ENCODE measurements around the gene SFXN4.
A peak's percentile ranks its signal among the peaks of the same experiment; 100 is the strongest.
"Not testable (repeated sequence)": the region's sequence is repeated elsewhere in the genome, so short reads cannot be mapped to it uniquely, and the experiment has no call there.

The SFXN4 gene

DNA sequence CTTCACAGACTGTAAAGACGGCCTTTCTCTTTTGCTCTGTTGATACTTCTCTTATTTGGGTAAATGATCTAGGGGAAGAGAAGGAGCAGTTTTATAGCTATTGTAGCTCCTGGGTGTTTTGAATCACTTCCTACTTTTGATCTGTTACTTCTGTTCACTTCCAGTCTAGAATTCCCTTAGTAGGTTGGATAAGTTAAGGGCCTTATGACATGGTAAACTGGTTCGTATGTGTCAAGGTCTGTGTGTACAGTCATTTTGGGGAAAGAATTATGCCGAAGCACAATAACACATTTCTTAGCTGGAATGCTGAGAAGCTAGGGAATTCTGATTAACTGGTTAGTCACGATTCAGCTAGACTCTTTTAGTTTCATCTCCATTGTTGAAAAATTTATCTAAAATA lies 53.5 kb downstream of the SFXN4 start:
- DNase-seq (ENCODE audit: low read depth): peak; percentile 58
- TF ChIP-seq, protein P1, sequence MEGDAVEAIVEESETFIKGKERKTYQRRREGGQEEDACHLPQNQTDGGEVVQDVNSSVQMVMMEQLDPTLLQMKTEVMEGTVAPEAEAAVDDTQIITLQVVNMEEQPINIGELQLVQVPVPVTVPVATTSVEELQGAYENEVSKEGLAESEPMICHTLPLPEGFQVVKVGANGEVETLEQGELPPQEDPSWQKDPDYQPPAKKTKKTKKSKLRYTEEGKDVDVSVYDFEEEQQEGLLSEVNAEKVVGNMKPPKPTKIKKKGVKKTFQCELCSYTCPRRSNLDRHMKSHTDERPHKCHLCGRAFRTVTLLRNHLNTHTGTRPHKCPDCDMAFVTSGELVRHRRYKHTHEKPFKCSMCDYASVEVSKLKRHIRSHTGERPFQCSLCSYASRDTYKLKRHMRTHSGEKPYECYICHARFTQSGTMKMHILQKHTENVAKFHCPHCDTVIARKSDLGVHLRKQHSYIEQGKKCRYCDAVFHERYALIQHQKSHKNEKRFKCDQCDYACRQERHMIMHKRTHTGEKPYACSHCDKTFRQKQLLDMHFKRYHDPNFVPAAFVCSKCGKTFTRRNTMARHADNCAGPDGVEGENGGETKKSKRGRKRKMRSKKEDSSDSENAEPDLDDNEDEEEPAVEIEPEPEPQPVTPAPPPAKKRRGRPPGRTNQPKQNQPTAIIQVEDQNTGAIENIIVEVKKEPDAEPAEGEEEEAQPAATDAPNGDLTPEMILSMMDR (conservative IDR thresholded peaks at IDR 0.05; ENCODE audit: control insufficient read depth, insufficient read depth, low read depth, low read length): no peak
- no peak overlapping the region for H3K4me3 ChIP-seq (ENCODE audit: control insufficient read depth, low read depth, low read length)

DNA sequence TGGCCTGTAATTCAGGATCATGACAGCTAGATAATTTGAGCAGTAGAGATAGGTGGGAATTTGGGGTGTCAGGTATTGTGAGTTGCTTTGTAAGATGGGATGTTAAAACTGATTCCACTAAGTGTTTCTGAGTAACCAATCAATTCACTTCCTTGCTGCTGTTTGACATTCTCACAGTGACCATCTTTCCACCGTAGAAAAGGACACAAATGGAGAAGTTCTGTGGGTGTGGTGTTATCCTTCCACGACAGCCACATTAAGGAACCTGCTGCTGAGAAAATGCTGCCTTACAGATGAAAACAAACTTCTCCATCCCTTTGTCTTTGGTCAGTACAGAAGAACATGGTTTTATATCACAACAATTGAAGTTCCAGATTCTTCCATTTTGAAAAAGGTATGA lies 57.7 kb downstream of the SFXN4 start:
- H3K4me3 ChIP-seq (ENCODE audit: control insufficient read depth, low read depth, low read length); DNase-seq (ENCODE audit: low read depth): not testable (repeated sequence)

DNA sequence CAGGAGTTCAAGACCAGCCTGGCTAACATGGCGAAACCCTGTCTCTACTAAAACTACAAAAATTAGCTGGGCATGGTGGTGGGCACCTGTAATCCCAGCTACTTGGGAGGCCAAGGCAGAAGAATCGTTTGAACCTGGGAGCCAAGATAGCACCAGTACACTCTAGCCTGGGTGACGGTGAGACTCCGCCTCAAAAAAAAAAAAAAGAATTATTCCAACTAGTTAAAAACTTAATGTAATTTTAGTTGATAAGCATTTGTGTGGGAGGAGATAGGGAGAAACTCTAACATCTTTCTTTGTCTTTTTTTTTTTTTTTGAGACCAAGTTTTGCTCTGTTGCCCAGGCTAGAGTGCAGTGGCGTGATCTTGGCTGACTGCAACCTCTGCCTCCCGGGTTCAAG lies 58.4 kb downstream of the SFXN4 start:
- not testable (repeated sequence) for DNase-seq (ENCODE audit: low read depth); H3K4me3 ChIP-seq (ENCODE audit: control insufficient read depth, low read depth, low read length)

DNA sequence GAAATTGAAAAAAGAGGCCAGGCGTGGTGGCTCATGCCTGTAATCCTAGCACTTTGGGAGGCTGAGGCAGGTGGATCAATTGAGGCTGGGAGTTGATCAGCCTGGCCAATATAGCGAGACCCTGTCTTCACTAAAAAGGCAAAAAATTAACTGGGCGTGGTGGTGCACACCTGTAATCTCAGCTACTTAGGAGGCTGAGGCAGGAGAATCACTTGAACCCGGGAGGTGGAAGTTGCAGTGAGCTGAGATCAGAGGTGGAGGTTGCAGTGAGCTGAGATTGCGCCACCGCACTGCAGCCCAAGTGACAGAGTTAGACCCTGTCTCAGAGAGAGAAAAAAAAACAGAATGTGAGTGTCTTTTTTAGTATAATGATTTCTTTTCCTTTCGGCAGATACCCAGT lies 59.6 kb downstream of the SFXN4 start:
- not testable (repeated sequence) for H3K4me3 ChIP-seq (ENCODE audit: control insufficient read depth, low read depth, low read length); DNase-seq (ENCODE audit: low read depth)

DNA sequence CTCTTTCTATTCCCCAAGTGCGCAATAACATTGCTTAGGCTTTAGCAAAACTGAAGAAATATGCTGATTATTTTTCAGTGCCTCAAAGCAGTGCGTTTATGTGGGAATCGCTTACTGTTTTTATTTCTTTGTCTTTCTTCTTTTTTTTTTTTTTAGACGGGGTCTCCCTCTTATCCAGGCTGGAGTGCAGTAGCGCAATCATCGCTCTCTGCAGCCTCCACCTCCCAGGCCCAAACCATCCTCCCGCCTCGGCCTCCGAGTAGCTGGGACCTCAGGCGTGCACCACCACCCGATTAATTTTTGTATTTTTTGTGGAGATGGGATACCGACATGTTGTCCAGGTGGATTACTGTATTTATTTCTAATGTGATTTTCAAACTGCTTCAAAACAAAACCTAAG lies 60.4 kb downstream of the SFXN4 start:
- H3K4me3 ChIP-seq (ENCODE audit: control insufficient read depth, low read depth, low read length): peak overlapping the region; percentile 73
- no peak for DNase-seq (ENCODE audit: low read depth)

DNA sequence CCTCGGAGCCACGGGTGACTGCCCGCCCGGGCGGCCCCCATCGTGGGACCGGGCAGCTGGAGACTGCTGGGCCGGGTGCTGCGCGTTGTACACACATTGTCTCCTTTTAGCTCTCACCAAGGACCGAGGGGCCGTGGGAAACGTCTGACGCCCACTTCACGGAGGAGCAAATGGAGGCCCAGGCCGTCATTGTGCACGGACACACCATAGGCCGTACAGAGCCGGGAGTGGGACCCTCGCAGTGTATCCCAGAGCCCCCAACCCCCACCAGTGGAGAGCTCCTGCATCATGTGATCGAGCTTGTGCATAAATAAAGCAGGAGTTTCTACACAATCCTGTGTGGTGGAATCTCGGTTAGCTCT lies 60.9 kb downstream of the SFXN4 start:
- no peak for DNase-seq (ENCODE audit: low read depth)

More for the DNA sequence above, 60.4 kb downstream of the SFXN4 start:
- TF ChIP-seq, protein P1 (conservative IDR thresholded peaks at IDR 0.05; ENCODE audit: control insufficient read depth, insufficient read depth, low read depth, low read length): no peak

DNA sequence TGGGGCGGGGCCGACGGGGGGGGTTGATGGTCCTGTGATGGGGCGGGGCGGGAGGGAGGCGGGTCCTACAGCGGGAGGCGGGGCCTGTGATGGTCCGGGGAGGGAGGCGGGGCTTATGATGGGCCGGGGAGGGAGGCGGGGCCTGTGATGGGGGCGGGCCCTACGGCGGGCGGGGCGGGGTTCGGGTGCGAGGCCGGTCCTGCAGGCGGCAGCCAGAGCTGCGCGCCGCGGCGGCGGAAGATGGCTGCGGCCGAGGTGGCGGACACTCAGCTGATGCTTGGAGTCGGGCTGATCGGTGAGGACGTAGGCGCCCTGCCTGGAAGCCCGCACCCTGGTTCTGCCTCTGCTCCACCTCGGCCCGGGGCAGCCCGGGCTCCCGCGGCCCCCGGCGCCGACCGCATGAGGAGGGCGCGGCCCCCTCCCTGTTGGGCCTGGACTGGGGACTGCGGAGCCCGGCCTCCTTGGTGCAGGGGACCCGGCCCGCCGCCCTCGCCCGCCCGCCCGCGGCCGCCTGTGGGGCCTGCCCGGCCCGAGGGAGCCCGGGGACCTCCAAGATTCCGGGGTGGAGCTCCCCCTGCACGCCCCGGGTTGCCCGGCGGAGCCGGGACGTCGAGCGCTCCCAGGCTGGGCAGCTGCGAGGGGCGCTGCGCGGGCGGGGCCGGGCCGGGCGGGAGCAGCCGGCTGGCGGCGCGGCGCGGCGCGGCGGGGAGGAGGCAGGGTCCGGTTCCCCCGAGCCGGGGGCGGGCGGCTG lies 61.4 kb downstream of the SFXN4 start, which contains the start of gene DENND10:
TSS of gene DENND10 (plus strand) at position 211 of the 751 bp plus-strand sequence. CDS start at position 241, 30 bp downstream.
- DNase-seq (ENCODE audit: low read depth): peak; percentile 68
- H3K4me3 ChIP-seq (ENCODE audit: control insufficient read depth, low read depth, low read length): peak within 1 kb of the TSS; percentile 73
- TF ChIP-seq, protein P1 (conservative IDR thresholded peaks at IDR 0.05; ENCODE audit: control insufficient read depth, insufficient read depth, low read depth, low read length): no peak

More for the DNA sequence above, 60.9 kb downstream of the SFXN4 start:
- TF ChIP-seq, protein P1 (conservative IDR thresholded peaks at IDR 0.05; ENCODE audit: control insufficient read depth, insufficient read depth, low read depth, low read length): no peak
- peak overlapping the region; percentile 73 for H3K4me3 ChIP-seq (ENCODE audit: control insufficient read depth, low read depth, low read length)

DNA sequence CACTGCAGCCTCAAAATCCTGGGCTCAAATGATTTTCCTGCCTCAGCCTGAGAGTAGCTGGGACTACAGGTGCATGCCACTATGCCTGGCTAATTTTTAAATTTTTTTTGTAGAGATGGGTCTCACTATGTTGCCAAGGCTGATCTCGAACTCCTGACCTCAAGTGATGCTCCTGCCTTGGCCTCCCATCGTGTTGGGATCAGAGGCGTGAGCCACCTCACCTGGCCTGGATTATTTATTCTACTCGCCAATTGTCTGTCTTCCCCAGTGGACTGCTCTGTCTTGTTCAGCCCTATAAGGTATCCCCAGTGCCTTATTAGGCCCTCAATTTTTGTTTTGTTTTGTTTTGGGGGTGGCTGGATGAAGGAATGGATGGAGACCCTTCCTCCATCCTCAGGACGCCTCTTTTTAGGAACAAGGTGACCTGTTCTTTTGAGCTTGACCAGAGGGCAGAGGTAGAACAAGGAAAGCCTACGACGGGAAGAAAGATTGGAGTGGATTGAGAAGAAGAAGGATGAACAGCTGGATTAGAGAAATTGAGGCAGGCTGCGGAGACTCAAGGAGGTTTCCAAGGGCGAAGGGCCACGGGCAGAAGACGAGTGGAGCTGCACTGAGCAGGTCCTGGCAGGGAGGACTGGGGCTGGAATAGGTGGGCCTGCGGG lies 62.1 kb downstream of the SFXN4 start:
- DNase-seq (ENCODE audit: low read depth): no peak
- TF ChIP-seq, protein P1 (conservative IDR thresholded peaks at IDR 0.05; ENCODE audit: control insufficient read depth, insufficient read depth, low read depth, low read length): no peak
- peak overlapping the region; percentile 6 for H3K4me3 ChIP-seq (ENCODE audit: control insufficient read depth, low read depth, low read length)

Data from fibroblast of mammary gland (primary cell).